Measurements from ENCODE around the gene STON2.

Gene STON2

GRCh38 chr14:81221579-81222102 is 178.5 kb downstream of the STON2 start:
- CTCF ChIA-PET = interaction anchor here (0.8 to 1.0 kb wide), 2 partner anchors 51 to 243 kb away, joined by 4 read pairs; no protein-coding TSS in a partner anchor
- TF ChIP-seq, protein P1, sequence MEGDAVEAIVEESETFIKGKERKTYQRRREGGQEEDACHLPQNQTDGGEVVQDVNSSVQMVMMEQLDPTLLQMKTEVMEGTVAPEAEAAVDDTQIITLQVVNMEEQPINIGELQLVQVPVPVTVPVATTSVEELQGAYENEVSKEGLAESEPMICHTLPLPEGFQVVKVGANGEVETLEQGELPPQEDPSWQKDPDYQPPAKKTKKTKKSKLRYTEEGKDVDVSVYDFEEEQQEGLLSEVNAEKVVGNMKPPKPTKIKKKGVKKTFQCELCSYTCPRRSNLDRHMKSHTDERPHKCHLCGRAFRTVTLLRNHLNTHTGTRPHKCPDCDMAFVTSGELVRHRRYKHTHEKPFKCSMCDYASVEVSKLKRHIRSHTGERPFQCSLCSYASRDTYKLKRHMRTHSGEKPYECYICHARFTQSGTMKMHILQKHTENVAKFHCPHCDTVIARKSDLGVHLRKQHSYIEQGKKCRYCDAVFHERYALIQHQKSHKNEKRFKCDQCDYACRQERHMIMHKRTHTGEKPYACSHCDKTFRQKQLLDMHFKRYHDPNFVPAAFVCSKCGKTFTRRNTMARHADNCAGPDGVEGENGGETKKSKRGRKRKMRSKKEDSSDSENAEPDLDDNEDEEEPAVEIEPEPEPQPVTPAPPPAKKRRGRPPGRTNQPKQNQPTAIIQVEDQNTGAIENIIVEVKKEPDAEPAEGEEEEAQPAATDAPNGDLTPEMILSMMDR (IDR thresholded peaks at IDR 0.05; ENCODE audit: insufficient read depth, low read length, missing control alignments) = no peak
- peak overlapping the region; percentile 82 for H3K4me3 ChIP-seq (ENCODE audit: low read depth, low read length)
- POLR2A ChIA-PET = interaction anchor here (0.6 to 1.6 kb wide), 9 partner anchors 11 to 945 kb away, joined by 3 to 8 read pairs (median 3); no protein-coding TSS in a partner anchor
- no peak for DNase-seq (ENCODE audit: low read depth, low spot score)

DNA sequence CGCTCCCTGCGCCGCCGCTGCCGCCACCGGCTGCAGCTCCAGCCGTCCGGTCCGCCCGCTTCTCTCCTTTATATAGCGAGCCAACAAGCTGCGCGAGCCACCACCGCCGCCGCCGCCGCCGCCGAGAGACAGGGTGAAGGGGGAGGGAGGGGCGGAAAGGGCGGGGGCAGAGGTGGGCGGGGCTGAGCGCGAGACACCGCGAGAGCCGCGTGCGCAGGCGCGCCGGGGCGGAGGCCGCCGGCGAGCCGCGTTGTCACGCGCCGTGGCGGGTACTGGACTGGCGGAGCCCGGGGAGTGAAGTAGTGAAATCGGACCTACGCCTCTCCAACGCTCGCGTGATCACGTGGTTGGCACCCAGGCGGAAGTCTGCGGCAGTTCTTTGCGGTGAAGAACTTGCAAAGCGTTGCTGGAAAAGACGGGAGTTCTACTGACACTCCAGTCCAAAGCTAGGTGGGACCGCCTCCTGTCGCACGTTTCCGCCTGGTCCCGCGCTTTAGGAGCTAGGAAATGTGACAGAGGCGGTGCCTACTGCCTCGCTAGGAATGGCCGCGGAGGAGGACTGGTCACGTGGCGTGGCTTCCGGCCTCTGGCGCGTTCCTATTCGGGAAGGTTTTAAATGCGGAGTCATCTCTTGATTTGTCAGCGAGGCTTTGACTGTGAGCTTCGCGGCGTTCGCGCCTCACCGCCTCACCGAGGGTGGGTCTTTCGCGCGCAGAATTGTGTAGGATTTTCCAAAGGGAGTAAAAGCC is 179.1 kb downstream of the STON2 start, which contains the start of gene GTF2A1:
Gene GTF2A1 (minus strand): TSS at position 130 of the 749 bp plus-strand sequence. CDS start 441 bp downstream, outside the sequence.
- DNase-seq (ENCODE audit: low read depth, low spot score) = peak; percentile 76
- TF ChIP-seq, protein P1 (IDR thresholded peaks at IDR 0.05; ENCODE audit: insufficient read depth, low read length, missing control alignments) = no peak
- peak within 1 kb of the TSS; percentile 82 for H3K4me3 ChIP-seq (ENCODE audit: low read depth, low read length)
- ChIA-PET CTCF (interaction anchor here (0.7 to 1.0 kb wide), 3 partner anchors 50 to 243 kb away, joined by 3 to 4 read pairs (median 4); no protein-coding TSS in a partner anchor), POLR2A (interaction anchor here (0.6 to 1.6 kb wide), 14 partner anchors 8 to 945 kb away, joined by 3 to 8 read pairs (median 4); no protein-coding TSS in a partner anchor)

DNA sequence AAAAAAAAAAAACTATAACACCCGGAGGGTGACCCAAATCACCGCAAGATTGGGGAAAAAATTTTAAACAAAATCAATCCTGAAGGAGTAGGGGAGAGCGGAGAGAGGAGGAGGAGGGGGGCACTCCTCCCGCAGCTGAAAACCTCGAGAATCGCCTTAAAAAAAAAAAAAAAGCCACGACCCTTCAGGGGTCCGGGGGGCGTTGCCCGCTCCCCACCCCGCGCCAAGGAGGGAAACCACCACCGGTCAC is 179.6 kb downstream of the STON2 start:
- TF ChIP-seq, protein P1 (IDR thresholded peaks at IDR 0.05; ENCODE audit: insufficient read depth, low read length, missing control alignments) = no peak
- CTCF ChIA-PET = interaction anchor here (0.7 to 1.0 kb wide), 2 partner anchors 50 to 223 kb away, joined by 3 to 4 read pairs; no protein-coding TSS in a partner anchor
- DNase-seq (ENCODE audit: low read depth, low spot score) = no peak
- POLR2A ChIA-PET = interaction anchor here (0.6 to 1.6 kb wide), 12 partner anchors 9 to 1475 kb away, joined by 3 to 8 read pairs (median 4); no protein-coding TSS in a partner anchor
- peak overlapping the region; percentile 74 for H3K4me3 ChIP-seq (ENCODE audit: low read depth, low read length)

DNA sequence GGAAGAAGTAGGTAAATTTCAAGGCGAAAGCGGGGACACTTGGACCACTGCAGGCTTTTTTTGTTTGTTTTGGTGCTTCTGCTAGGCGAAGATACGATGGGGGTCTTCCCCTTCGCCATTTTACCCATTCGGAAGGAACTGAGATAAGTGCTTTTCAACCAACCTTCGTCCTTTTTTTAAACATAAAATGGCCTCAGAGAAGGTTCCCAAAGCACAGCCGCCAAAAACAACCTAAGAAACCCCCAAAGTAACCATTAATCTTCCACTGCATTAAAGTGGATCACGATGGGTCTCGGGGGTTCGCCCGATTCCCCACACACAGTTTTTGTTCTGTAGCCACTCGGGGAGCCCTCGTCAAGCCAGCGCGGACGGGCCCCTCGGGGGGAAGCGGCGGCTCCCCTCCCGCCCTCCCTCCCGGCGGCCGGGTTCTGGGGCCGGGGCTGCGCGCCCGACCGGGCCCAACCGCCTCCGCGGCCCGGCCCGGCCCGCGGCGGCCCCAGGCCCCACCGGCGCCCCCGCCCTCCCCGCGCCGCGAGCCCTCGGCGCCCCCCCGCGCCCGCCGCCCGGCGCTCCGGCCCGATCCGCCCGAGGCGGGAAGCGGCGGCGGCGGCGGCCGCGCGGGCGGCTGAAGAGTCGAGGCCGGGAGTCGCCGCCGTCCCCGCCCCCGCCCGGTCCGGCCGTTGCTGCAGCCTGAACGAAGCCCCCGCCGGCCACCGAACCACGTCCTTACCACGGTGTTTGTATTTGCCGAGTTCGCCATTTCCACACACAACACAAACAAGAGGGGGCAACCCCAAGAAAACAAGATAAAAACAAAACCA is 180.2 kb downstream of the STON2 start:
- H3K4me3 ChIP-seq (ENCODE audit: low read depth, low read length) = peak overlapping the region; percentile 74
- TF ChIP-seq, protein P1 (IDR thresholded peaks at IDR 0.05; ENCODE audit: insufficient read depth, low read length, missing control alignments) = no peak
- CTCF ChIA-PET = interaction anchor here (0.9 to 1.5 kb wide), 3 partner anchors 22 to 50 kb away, joined by 3 to 4 read pairs (median 4); no protein-coding TSS in a partner anchor
- no peak for DNase-seq (ENCODE audit: low read depth, low spot score)
- POLR2A ChIA-PET = interaction anchor here (0.6 to 1.6 kb wide), 10 partner anchors 27 to 1475 kb away, joined by 3 to 8 read pairs (median 4); no protein-coding TSS in a partner anchor

GRCh38 chr14:81219210-81219758 is 180.8 kb downstream of the STON2 start:
- TF ChIP-seq, protein P1 (IDR thresholded peaks at IDR 0.05; ENCODE audit: insufficient read depth, low read length, missing control alignments) = no peak
- ChIA-PET POLR2A (interaction anchor here (0.6 to 1.8 kb wide), 21 partner anchors 9 to 1398 kb away, joined by 3 to 10 read pairs (median 3); partner anchors contain the start of gene CEP128), CTCF (interaction anchor here (0.9 to 1.5 kb wide), 5 partner anchors 21 to 264 kb away, joined by 3 to 4 read pairs (median 3); partner anchors contain the start of gene TSHR)
- peak; percentile 86 for DNase-seq (ENCODE audit: low read depth, low spot score)
- H3K4me3 ChIP-seq (ENCODE audit: low read depth, low read length) = peak overlapping the region; percentile 72

Measured in AG04449 (cell line).